SJSA1 (cell line): ENCODE results near the gene GNG10. TPM values are rescaled to one million over a fixed set of nuclear protein-coding genes. Genes with fewer than 3 reads are reported as not detected.
A peak's percentile ranks its signal among the peaks of the same experiment; 100 is the strongest.

Experiments used
- DNase-seq, 2 experiments: peaks; one replicate each; pipeline ENCODE4 v3.0.0-alpha.2; 2015 to 2020; ENCODE audit warnings: low spot score in 2 of 2, low read depth in 1 of 2
- H3K27ac ChIP-seq: fragments of 250-450 bp; sonication (Bioruptor Pico); 2 replicates; pipeline ENCODE4 v1.5.1; 2020; ENCODE audit warnings: mild to moderate bottlenecking, moderate library complexity
- H3K27me3 ChIP-seq: fragments of 250-450 bp; sonication (Bioruptor Pico); replicated peaks from 2 replicates; pipeline ENCODE4 v1.5.1; 2020; ENCODE audit warnings: mild to moderate bottlenecking, moderate library complexity
- H3K36me3 ChIP-seq: fragments of 250-450 bp; sonication (Bioruptor Pico); 2 replicates; pipeline ENCODE4 v1.5.1; 2020; ENCODE audit warnings: mild to moderate bottlenecking
- H3K4me1 ChIP-seq: fragments of 250-450 bp; sonication (Bioruptor Pico); replicated peaks from 2 replicates; pipeline ENCODE4 v1.6.1; 2021; ENCODE audit warnings: mild to moderate bottlenecking
- H3K4me3 ChIP-seq: fragments of 250-450 bp; sonication (Bioruptor Pico); 2 replicates; pipeline ENCODE4 v1.5.1; 2020; ENCODE audit warnings: mild to moderate bottlenecking
- H3K9me3 ChIP-seq: fragments of 250-450 bp; sonication (Bioruptor Pico); replicated peaks from 2 replicates; pipeline ENCODE4 v1.5.1; 2020; ENCODE audit warnings: mild to moderate bottlenecking
- total RNA-seq: library from RNA; depleted of rRNA; stranded (reverse); fragments of >200 nt; shearing (Covaris generic); gene quantifications from 2 replicates; pipeline ENCODE4 v1.2.3, GENCODE V29; 2014

GNG10 gene
- total RNA-seq, 1 experiment from 2014 or later: 117 TPM

DNA sequence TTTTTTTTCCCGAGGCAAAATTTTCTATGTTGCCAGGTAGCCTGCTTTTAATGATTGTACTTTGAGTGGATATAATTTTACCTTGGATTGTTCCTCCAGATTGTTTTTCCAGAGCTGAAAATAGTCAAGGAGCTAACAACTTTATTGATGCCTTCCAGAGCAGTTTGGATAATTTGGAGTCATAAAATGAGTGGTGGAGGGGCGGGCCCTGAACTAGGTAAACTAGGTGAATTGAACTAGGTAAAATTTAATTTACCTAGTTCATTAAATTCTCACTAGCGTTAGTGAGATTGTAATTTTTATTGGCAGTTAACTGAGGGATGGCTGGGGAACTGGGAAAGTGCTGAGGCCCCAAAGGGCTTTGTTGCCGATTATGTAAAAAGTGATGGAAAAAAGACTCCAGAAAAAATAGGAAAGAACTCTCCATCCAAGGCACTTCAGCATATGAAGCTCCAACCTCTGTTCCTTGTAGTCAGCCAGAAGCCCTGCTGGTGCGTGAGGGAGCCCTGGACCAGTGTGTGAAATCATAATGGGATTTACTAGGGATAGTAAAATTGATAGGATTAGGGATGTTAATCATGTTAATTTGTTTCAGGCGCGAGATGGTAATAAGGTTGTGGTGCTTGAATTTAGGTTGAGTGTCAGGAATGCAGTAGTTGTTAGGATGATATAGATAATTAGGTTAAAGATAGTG, 28.6 kb upstream of the GNG10 start:
- no peaks in the 10 kb centered on the region for H3K27me3 ChIP-seq
- peaks cover 6% of the 10 kb centered on the region for H3K4me1 ChIP-seq
- no peak for DNase-seq
- no peaks in the 10 kb centered on the region for H3K9me3 ChIP-seq
- H3K36me3 ChIP-seq: peaks cover 6% of the 10 kb centered on the region
- no peak overlapping the region for H3K27ac ChIP-seq
- H3K4me3 ChIP-seq: no peak overlapping the region

- H3K36me3 ChIP-seq: peaks cover 6% of the 10 kb centered on the region
- H3K4me3 ChIP-seq: no peak overlapping the region
- no peaks in the 10 kb centered on the region for H3K27me3 ChIP-seq
- H3K4me1 ChIP-seq: peaks cover 6% of the 10 kb centered on the region
- DNase-seq: no peak
- H3K9me3 ChIP-seq: no peaks in the 10 kb centered on the region
- no peak overlapping the region for H3K27ac ChIP-seq
Measured at GRCh38 chr9:111633389-111633736, 28.0 kb upstream of the GNG10 start.

DNA sequence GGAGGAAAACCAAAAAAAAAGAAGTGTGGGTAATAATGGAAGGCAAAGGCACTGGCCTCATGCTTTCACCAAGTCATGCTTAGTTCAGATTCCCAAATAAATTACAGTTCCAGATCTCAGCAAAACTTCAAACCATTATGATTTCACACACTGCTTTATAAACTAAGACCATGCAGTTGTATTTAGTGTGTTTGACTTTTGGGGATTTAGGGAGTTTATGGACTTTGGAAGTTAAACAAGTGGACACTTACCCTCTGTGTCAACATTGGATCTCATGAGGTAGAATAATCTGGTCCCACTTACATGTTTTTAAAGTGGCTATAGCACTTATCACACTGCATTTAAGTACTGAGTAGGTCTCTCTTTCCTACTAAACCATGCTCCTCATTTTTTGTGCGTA, 26.5 kb upstream of the GNG10 start:
- H3K9me3 ChIP-seq: no peaks in the 10 kb centered on the region
- DNase-seq: no peak

DNA sequence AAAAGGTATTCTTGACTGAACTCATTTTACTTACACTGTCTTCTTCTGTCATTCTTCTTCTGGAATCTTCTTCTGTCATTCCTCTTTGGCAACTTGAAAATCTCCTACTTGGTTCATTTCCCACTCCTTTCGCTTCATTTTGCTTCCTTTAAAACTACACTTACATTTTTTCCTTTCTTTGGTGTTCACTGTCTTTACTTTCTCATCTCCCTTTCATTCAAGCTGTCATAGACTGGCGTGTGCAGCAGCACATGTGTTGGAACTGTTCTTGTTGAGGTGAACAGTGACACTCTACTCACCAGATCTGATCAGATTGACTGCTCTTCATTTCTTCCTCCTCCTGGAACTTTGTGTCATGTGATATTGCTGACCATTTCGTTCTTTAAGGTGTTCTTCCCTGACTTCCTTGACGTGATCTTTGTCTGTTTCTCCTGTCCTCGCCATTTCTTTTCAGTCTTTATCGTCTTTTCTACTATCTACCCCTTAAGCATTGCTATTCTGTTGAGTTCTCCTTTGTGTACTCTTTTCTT, 23.9 kb upstream of the GNG10 start:
- Histone ChIP-seq H3K4me3 (no peak overlapping the region), H3K27ac (no peak overlapping the region), H3K4me1 (no peaks in the 10 kb centered on the region), H3K9me3 (no peaks in the 10 kb centered on the region), H3K36me3 (no peaks in the 10 kb centered on the region), H3K27me3 (no peaks in the 10 kb centered on the region)
- DNase-seq: no peak

More for the DNA sequence above, 26.5 kb upstream of the GNG10 start:
- Histone ChIP-seq H3K4me1 (peaks cover 6% of the 10 kb centered on the region), H3K4me3 (no peak overlapping the region), H3K27ac (no peak overlapping the region), H3K27me3 (no peaks in the 10 kb centered on the region), H3K36me3 (peaks cover 6% of the 10 kb centered on the region)

- no peak overlapping the region for H3K27ac ChIP-seq
- H3K4me3 ChIP-seq: no peak overlapping the region
- H3K4me1 ChIP-seq: no peaks in the 10 kb centered on the region
- H3K36me3 ChIP-seq: peaks cover 31% of the 10 kb centered on the region
- H3K9me3 ChIP-seq: no peaks in the 10 kb centered on the region
- no peaks in the 10 kb centered on the region for H3K27me3 ChIP-seq
- DNase-seq: no peak
Measured at GRCh38 chr9:111644195-111644772, 17.1 kb upstream of the GNG10 start.

DNA sequence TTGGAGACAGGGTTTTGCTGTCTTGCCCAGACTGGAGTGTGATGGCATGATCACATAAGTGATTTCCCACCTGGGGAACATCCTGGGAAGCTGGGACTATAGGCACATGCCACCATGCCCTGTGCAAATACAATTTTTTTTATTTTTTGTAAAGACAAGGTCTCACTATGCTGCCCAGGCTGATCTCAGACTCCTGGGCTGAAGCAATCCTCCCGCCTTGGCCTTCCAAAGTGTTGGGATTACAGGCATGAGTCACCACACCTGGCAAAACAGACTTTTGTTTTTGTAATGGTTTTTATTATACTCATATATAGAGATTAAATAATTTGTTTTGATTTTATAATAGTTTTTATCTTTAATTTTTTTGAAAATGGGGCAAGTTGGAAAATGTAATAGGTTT, 15.6 kb upstream of the GNG10 start:
- H3K4me3 ChIP-seq: no peak overlapping the region
- peaks cover 38% of the 10 kb centered on the region for H3K36me3 ChIP-seq
- no peak for DNase-seq
- H3K4me1 ChIP-seq: no peaks in the 10 kb centered on the region
- H3K27me3 ChIP-seq: no peaks in the 10 kb centered on the region
- no peaks in the 10 kb centered on the region for H3K9me3 ChIP-seq
- H3K27ac ChIP-seq: no peak overlapping the region

GRCh38 chr9:111646417-111646816, 15.0 kb upstream of the GNG10 start:
- Histone ChIP-seq H3K27ac (no peak overlapping the region), H3K27me3 (no peaks in the 10 kb centered on the region), H3K4me1 (no peaks in the 10 kb centered on the region), H3K4me3 (no peak overlapping the region), H3K9me3 (no peaks in the 10 kb centered on the region), H3K36me3 (peaks cover 38% of the 10 kb centered on the region)
- DNase-seq: no peak

DNA sequence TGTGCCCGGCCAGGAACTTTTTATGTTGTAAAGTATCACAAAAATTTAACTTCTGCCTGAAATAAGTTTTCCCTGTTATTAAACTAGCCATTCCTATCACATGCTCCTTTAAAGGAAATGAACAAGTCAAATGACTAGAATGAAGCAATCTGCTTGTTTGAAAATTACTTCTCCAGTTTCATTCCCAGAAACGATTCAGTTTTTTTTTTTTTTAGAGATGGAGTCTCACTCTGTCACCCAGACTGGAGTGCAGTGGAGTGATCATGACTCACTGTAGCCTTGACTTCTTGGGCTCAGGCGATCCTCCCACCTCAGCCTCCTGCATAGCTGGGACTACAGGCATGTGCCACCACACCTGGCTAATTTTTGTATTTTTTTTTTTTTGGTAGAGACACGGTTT, 13.3 kb upstream of the GNG10 start:
- no peak overlapping the region for H3K27ac ChIP-seq

DNA sequence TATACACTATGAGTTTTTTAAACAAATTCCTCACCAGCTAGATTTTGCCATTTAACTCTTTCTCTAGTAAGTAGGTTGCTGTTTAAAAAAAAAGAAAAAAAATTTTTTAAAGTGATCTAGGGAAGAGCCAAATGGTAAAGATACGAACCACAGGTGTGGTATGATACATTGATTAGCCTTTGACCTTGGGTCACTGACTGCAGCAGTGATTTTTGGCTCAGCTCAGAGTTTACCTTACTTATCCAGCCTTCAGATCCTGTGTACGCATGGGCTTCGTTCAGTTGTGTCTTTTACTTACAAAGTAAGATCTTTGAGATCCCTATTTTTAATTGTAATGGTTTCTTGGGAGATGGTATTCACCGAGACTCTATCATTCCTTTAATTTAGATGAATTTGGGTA, 12.4 kb upstream of the GNG10 start:
- Histone ChIP-seq H3K4me3 (no peak overlapping the region), H3K36me3 (peaks cover 35% of the 10 kb centered on the region)

More for the DNA sequence above, 13.3 kb upstream of the GNG10 start:
- no peak for DNase-seq
- Histone ChIP-seq H3K36me3 (peaks cover 35% of the 10 kb centered on the region), H3K4me1 (no peaks in the 10 kb centered on the region), H3K27me3 (no peaks in the 10 kb centered on the region), H3K9me3 (no peaks in the 10 kb centered on the region), H3K4me3 (no peak overlapping the region)

GRCh38 chr9:111657051-111657450, 4.4 kb upstream of the GNG10 start:
- no peaks in the 10 kb centered on the region for H3K27me3 ChIP-seq
- peaks cover 7% of the 10 kb centered on the region for H3K4me1 ChIP-seq
- no peak overlapping the region for H3K27ac ChIP-seq
- H3K36me3 ChIP-seq: peaks cover 19% of the 10 kb centered on the region
- H3K9me3 ChIP-seq: no peaks in the 10 kb centered on the region
- no peak overlapping the region for H3K4me3 ChIP-seq
- DNase-seq: no peak

More for the DNA sequence above, 12.4 kb upstream of the GNG10 start:
- DNase-seq: no peak
- H3K4me1 ChIP-seq: no peaks in the 10 kb centered on the region
- no peaks in the 10 kb centered on the region for H3K27me3 ChIP-seq
- H3K9me3 ChIP-seq: no peaks in the 10 kb centered on the region
- H3K27ac ChIP-seq: no peak overlapping the region

- H3K27ac ChIP-seq: no peak overlapping the region
- peaks cover 16% of the 10 kb centered on the region for H3K36me3 ChIP-seq
- H3K27me3 ChIP-seq: no peaks in the 10 kb centered on the region
- no peak for DNase-seq
- H3K9me3 ChIP-seq: no peaks in the 10 kb centered on the region
- H3K4me3 ChIP-seq: no peak overlapping the region
- peaks cover 14% of the 10 kb centered on the region for H3K4me1 ChIP-seq
Measured at GRCh38 chr9:111658943-111659342, 2.5 kb upstream of the GNG10 start.

DNA sequence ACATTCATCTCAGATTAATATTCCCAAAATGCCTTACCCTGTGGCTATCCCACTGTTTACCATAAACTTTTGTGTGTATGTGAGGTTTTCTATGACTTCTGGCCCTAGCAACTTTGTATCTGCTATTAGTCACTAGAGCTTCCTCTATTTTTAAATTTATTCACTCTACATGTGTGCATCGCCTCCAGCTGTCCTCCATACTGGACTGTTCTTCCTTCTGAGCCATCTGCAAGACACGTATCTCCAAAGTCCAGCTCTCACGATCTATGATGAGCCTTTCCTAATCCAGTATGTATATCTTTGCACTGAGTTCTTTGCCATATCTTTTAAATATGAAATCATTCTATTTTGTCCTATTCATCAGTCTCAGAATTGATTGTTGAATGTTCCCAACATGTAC, 1.7 kb upstream of the GNG10 start:
- no peak overlapping the region for H3K27ac ChIP-seq
- H3K27me3 ChIP-seq: no peaks in the 10 kb centered on the region
- peaks cover 14% of the 10 kb centered on the region for H3K4me1 ChIP-seq
- H3K36me3 ChIP-seq: peaks cover 12% of the 10 kb centered on the region
- no peak overlapping the region for H3K4me3 ChIP-seq
- no peaks in the 10 kb centered on the region for H3K9me3 ChIP-seq
- DNase-seq: no peak

DNA sequence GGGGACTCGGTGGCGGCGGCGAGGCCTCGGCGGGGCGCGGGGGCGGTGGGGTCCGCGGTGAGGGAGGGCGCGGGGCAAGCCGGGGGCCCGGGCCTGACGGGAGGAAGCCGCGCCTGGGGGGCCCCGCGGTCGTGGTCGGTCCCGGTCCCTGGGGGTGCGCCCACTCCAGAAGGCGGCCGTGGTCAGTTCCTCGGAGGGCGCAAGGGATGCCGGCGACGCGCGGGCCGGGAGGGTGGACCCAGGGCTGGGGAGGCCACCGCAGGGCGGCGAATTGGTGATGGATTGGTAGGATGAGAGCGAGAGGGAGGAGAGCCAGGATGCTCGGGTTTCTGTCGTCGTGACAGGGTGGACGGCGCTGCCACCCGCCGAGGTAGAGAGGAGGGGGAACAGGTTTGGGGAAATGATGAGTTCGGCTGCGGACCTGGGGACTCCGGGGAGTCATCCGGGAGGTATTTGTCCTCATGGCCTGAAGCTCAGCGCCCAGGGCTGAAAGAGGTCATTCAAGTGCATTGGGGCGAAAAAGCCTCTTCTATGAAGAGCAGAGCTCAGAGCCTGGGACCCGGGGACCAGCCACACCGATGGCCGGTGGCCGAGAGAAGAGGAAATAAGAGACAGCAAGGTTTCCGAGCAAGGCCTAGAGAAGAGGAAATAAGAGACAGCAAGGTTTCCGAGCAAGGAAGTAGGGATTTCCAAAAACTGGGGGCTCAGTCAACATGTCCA, 557 bp downstream of the GNG10 start:
- H3K27me3 ChIP-seq: no peaks in the 10 kb centered on the region
- peak overlapping the region; percentile 35; the same call in 1 of the 2 replicates for H3K27ac ChIP-seq
- H3K4me1 ChIP-seq: peaks cover 14% of the 10 kb centered on the region
- H3K4me3 ChIP-seq: peak overlapping the region; percentile 89
- peak; percentile 43 to 44 for DNase-seq
- H3K36me3 ChIP-seq: peaks cover 4% of the 10 kb centered on the region; the same call in 1 of the 2 replicates
- no peaks in the 10 kb centered on the region for H3K9me3 ChIP-seq
